SHP77 treated with DMSO at 0.1 percent for 48 hours (cell line): Measurements from ENCODE around the gene CALR3.
"Not testable (repeated sequence)": the region's sequence is repeated elsewhere in the genome, so short reads cannot be mapped to it uniquely, and the experiment has no call there.

Source experiments
- DNase-seq: peaks from one replicate; lab custom pipeline; 2025; lab: John Stamatoyannopoulos, UW

CALR3 gene

GRCh38 chr19:16524991-16525734 is 29.2 kb upstream of the CALR3 start:
- DNase-seq: no peak

GRCh38 chr19:16522559-16523377 is 26.8 kb upstream of the CALR3 start:
- DNase-seq: no peak

GRCh38 chr19:16521715-16522289 is 25.8 kb upstream of the CALR3 start:
- DNase-seq: no peak

DNA sequence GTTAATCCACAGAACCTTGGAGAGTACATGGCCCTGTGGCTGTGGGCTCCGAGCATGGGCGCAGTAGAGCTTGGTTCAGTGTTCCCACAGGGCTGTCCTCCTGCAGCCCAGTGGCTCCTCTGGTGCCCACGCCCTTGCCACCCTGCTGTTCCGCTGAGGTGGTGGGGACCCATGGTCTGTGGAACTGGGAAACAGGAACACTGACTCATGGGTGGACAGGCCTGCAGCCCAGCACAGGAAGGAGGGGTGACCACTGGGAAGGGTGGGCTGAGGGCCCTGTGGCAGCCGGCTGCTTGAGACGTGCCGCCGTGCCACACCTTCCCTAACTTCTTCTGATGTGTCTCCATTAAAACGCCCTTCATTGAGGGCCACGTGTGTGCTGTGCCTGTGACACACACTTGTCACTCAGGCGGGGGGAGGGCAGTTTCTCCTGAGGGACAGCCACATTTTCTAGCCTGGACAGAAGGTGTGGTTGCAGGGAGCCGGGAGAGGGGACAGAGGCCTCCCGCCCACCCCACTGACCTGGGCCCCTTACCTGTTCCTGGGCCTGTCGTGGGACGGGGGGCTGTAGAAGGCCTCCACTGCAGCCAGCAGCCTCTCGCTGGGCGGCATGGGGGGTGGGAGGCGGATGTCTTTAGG is 25.1 kb upstream of the CALR3 start:
- DNase-seq: no peak

GRCh38 chr19:16520074-16520973 is 24.4 kb upstream of the CALR3 start:
- DNase-seq: no peak

DNA sequence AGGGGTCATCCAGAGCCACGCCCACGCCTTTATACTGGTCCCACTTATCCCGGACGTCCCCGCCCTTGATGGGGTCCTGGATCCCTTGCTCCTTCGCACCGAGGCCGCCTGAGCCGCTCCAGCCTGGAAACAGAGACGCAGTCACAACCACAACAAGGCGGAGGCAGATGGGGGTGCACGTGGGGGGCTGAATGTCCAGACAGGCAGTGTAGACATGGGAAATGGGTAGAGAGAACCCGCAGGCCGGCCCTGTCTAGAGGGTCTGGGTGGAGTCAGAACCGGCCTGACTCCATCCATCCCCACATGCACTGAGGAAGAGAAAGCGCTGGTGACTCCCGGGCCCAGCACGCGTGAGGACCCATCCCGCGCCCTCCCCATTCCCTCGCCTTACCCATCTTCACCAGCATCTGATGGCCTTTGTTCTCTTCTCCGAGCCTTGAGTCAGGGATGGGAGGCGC is 23.3 kb upstream of the CALR3 start:
- DNase-seq: no peak

DNA sequence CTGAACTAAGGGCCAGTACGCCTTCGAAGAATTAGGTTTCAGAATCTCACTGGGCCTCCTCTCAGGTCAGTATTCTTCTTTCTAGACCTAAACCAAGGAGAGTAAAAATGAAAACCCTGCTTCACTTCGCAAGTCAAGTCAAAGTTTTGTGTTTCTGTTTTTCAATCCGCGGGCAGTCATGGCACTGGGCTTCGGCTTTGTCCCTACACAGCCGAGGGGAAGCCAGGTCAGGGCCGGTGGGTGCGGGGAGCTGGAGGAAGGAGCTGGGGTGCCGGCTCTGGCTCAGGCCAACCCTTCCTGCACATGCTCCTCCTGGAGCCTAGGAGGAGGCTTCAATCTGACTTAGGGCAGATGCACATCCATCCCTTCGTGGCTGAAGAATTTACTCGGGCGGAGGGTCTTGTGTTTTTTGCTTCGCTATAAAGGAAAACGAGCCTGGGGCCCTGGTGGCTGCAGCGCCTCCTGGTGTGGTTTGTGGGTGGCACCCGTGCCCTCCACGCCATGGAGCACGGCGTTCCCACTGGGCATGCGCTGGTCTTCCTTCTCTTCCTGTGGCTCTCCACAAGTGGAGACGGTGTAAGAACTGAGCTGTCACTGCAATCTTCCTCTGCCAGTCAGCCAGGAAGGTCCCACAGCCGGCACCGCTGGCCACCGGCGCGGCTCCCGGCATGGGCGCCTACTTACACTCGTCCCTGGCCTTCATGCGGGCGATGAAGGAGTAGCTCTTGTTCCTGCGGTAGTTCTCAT is 22.7 kb upstream of the CALR3 start:
- DNase-seq: no peak

- DNase-seq: no peak
Measured at GRCh38 chr19:16518061-16518460, 22.1 kb upstream of the CALR3 start.

- no peak for DNase-seq
Measured at GRCh38 chr19:16516923-16517610, 21.1 kb upstream of the CALR3 start.

DNA sequence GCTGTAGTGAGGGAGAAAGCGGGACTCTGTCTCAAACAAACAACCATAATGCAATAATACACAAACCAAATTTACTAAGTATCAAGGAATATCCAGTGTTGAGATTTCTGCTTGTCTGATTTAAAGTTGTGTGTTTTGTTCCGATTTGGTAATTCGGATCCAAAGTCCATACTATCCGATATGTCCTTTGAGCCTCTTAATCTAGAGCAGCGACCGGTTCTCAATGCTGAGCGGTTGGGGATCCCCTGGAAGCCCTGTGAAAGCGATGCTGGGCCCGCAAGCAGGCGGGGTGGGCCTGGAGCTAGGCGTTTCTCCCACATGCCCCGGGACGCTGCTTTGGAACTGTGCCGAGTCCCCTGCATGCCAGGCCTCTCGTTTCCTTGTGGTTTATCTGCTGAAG is 20.4 kb upstream of the CALR3 start:
- no peak for DNase-seq

GRCh38 chr19:16514383-16515019 is 18.5 kb upstream of the CALR3 start:
- no peak for DNase-seq

DNA sequence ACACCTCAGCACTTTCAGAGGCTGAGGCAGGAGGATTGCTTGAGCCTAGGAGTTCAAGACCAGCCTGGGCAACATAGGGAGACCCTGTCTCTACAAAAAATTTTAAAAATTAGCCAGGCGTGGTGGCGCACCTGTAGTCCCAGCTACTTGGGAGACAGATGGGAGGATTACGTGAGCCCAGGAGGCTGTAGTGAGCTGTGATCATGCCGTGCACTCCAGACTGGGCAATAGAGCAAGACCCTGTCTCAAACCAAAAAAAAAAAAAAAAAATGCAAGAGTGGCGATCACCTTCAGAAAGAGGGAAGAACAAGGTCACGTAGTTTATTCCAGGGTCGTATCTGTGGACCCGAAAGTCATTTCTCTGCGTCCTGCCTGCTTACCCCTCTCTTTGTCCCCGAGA is 16.6 kb upstream of the CALR3 start:
- DNase-seq: not testable (repeated sequence)

GRCh38 chr19:16509141-16510061 is 13.4 kb upstream of the CALR3 start:
- no peak for DNase-seq

GRCh38 chr19:16508546-16508945 is 12.6 kb upstream of the CALR3 start:
- DNase-seq: no peak

GRCh38 chr19:16506961-16507360 is 11.0 kb upstream of the CALR3 start:
- DNase-seq: no peak

GRCh38 chr19:16506161-16506560 is 10.2 kb upstream of the CALR3 start:
- not testable (repeated sequence) for DNase-seq

GRCh38 chr19:16504271-16504670 is 8.3 kb upstream of the CALR3 start:
- no peak for DNase-seq

DNA sequence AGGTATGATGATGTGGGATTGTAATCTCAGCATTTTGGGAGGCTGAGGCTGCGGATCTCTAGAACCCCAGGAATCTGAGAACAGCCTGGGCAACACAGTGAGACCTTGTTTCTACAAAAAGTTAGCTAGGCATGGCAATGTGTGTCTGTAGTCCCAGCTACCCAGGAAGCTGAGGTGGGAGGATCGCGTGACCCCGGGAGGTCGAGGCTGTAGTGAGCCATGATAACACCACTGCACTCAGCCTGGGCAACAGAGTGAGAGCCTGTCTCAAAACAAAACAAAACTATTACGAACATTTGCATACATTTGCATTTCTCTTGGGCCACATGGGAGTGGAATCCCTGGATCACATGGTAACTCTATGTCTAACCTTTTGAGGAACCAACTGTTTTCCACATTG is 1.9 kb upstream of the CALR3 start:
- no peak for DNase-seq
